Suprapubic skin (tissue), 4 donors: Measurements from ENCODE around the gene SOCS3.

ENCODE experiments used
- EP300 ChIP-seq: sonication (generic); formaldehyde crosslinking; IDR thresholded peaks from one replicate; pipeline ENCODE4 v1.6.1; 2017; ENCODE audit warnings: antibody characterized with exemption
- POLR2A ChIP-seq, 2 donors: fragments of 450-650 bp; IDR thresholded peaks; one replicate each; pipeline ENCODE4 v1.6.1; 2017; ENCODE audit warnings: antibody characterized with exemption in 2 of 2, mild to moderate bottlenecking in 2 of 2, moderate library complexity in 2 of 2
- POLR2AphosphoS5 ChIP-seq, 3 donors: sonication (generic); formaldehyde crosslinking; IDR thresholded peaks; one replicate each; pipeline ENCODE4 v1.6.1; 2017; ENCODE audit warnings: antibody characterized with exemption in 3 of 3
- TF ChIP-seq, protein P1 (sequence below), 2 donors: fragments of 200-600 bp in 1 of 2; fragments of 450-650 bp in 1 of 2; sonication (generic) in 1 of 2; IDR thresholded peaks; one replicate each; pipeline ENCODE4 v1.5.1; 2016 to 2019; ENCODE audit warnings: antibody characterized with exemption in 2 of 2, mild to moderate bottlenecking in 1 of 2, moderate library complexity in 1 of 2

DNA sequence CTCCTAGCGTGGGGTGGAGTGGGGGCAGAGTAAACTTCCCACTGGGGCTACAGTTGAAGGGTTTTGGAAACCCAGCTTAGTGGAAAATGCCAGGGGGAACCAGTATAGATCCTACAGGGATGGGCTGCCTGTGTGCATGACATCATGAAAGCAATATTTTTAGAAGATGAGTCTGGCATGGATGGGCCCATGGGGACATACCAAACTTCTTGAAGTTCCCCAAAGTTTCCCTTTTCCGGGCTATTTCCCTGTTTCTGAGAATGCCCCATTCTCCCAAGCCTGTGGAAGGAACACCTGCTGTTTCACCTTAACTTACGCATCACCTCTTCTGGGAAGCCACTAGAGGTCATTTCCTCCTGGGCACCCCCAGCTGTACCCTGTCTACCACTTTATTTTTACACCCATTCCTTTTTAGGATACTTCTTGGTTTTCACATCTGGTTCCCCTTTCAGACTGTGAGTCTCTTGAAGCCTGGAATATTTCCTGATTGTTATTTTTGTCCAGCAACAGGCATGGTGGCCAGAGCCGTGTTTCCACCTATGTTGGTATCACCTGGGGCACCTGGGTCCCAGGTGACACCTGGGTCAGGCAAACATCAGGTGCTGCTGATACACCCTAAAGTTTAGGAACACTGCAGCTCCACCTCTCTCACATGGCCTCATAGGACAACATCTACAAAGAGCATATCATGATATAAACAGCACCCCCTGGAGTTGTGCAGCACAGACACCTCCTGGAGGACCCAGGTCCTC, 9.8 kb downstream of the SOCS3 start:
- TF ChIP-seq, protein P1, sequence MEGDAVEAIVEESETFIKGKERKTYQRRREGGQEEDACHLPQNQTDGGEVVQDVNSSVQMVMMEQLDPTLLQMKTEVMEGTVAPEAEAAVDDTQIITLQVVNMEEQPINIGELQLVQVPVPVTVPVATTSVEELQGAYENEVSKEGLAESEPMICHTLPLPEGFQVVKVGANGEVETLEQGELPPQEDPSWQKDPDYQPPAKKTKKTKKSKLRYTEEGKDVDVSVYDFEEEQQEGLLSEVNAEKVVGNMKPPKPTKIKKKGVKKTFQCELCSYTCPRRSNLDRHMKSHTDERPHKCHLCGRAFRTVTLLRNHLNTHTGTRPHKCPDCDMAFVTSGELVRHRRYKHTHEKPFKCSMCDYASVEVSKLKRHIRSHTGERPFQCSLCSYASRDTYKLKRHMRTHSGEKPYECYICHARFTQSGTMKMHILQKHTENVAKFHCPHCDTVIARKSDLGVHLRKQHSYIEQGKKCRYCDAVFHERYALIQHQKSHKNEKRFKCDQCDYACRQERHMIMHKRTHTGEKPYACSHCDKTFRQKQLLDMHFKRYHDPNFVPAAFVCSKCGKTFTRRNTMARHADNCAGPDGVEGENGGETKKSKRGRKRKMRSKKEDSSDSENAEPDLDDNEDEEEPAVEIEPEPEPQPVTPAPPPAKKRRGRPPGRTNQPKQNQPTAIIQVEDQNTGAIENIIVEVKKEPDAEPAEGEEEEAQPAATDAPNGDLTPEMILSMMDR (IDR thresholded peaks at IDR 0.05) = no peak
- TF ChIP-seq POLR2AphosphoS5 (IDR thresholded peaks at IDR 0.05) (no peak), EP300 (no peak), POLR2A (IDR thresholded peaks at IDR 0.05) (no peak)
